HG03097 (cell line): ENCODE measurements around the gene ZNF267.
A peak's percentile ranks its signal among the peaks of the same experiment; 100 is the strongest.
"Not testable (repeated sequence)": the region's sequence is repeated elsewhere in the genome, so short reads cannot be mapped to it uniquely, and the experiment has no call there.

Source experiments
- ATAC-seq: cut with Tn5 transposase; IDR thresholded peaks from one replicate; pipeline ENCODE4 v1.9.1; 2021; ENCODE audit not compliant: unreplicated experiment, low FRiP score

Gene ZNF267

GRCh38 chr16:31873556-31874365, at the start of gene ZNF267:
Gene ZNF267 (plus strand): TSS chr16:31873807. CDS start chr16:31873967, 160 bp downstream.
- peak; percentile 46 for ATAC-seq

- ATAC-seq, result no peak
Observed at GRCh38 chr16:31833047-31833446, 40.6 kb upstream of the ZNF267 start.

- ATAC-seq, result not testable (repeated sequence)
Observed at GRCh38 chr16:31836396-31836795, 37.2 kb upstream of the ZNF267 start.

- no peak for ATAC-seq
Observed at GRCh38 chr16:31842864-31843263, 30.7 kb upstream of the ZNF267 start.

GRCh38 chr16:31848572-31848971, 25.0 kb upstream of the ZNF267 start:
- ATAC-seq, result not testable (repeated sequence)

GRCh38 chr16:31853291-31853690, 20.3 kb upstream of the ZNF267 start:
- no peak for ATAC-seq

GRCh38 chr16:31860508-31860907, 13.1 kb upstream of the ZNF267 start:
- no peak for ATAC-seq

GRCh38 chr16:31861455-31861854, 12.2 kb upstream of the ZNF267 start:
- ATAC-seq, result no peak

GRCh38 chr16:31862761-31863160, 10.8 kb upstream of the ZNF267 start:
- no peak for ATAC-seq

GRCh38 chr16:31868164-31868563, 5.4 kb upstream of the ZNF267 start:
- ATAC-seq, result no peak

- ATAC-seq, result peak; percentile 40
Observed at GRCh38 chr16:31868691-31869167, 4.9 kb upstream of the ZNF267 start.

- ATAC-seq, result no peak
Observed at GRCh38 chr16:31869511-31870201, 4.0 kb upstream of the ZNF267 start.

- no peak for ATAC-seq
Observed at GRCh38 chr16:31870809-31871208, 2.8 kb upstream of the ZNF267 start.

GRCh38 chr16:31871510-31871909, 2.1 kb upstream of the ZNF267 start:
- no peak for ATAC-seq

- ATAC-seq, result no peak
Observed at GRCh38 chr16:31872201-31872600, 1.4 kb upstream of the ZNF267 start.

- peak; percentile 37 for ATAC-seq
Observed at GRCh38 chr16:31874366-31875111, 932 bp downstream of the ZNF267 start.

- no peak for ATAC-seq
Observed at GRCh38 chr16:31875112-31875803, 1.7 kb downstream of the ZNF267 start.

GRCh38 chr16:31875928-31876547, 2.4 kb downstream of the ZNF267 start:
- ATAC-seq, result no peak

GRCh38 chr16:31876951-31877828, 3.6 kb downstream of the ZNF267 start:
- peak; percentile 40 for ATAC-seq
